OCI-M1 (cell line): Measurements from ENCODE around the gene IRF2BP2.
A peak's percentile ranks its signal among the peaks of the same experiment; 100 is the strongest.
"Not testable (repeated sequence)": the region's sequence is repeated elsewhere in the genome, so short reads cannot be mapped to it uniquely, and the experiment has no call there.

Source experiments
- DNase-seq: peaks from one replicate; lab custom pipeline; 2025; lab: John Stamatoyannopoulos, UW

Gene IRF2BP2

DNA sequence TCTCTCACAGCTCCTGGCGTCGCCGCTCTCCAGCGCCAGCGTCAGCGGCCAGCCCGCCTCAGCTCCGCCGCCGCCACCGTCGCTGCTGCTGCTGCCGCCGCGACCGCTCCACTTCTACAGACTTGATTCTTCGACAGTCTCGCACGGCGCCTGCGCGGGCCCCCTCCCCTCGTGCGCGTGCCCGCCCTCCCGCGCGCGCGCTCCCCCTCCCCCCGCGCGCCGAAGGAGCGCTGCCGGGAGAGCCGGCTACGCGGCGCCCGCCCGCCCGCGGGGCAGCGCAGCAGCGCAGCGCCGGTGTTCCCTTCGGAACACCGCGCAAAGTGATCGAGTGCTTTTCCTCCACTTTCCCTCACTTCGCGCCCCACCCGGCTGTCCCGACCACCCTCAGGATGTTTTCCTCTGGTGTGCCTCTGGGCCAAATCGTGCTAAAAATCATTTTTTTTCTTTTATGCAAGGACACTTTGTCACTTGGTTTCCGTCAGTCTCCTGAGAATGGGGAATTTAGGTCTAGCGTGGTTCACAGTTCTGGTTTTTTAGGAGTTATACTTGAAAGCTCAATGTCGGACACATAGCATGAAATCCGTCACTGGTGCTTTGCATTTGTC, at the start of gene IRF2BP2:
Gene IRF2BP2, minus strand, starts transcription at position 118 of the 605 bp plus-strand sequence. CDS start 684 bp downstream, outside the sequence.
- DNase-seq, result peak; percentile 94

DNA sequence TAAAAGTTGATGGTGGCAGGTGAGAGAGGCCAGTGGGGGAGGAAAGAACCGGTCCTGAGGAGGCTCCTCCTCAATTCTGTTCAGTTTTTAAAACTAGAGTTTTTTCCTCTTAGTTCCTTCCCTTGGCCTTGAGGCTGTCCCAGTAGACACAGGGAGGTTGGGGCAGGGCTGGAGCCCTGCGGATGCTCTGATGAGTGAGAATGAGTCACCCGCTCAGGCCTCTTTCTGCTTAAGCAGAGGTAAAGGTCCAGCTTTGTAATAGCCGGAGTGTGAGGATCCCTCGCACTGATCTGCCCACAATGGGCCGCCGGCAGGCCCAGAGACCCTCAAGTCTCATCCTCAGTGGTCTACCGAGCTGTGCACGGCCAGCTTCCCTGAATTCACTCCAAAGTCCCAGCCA, 49.6 kb upstream of the IRF2BP2 start:
- DNase-seq, result no peak

DNA sequence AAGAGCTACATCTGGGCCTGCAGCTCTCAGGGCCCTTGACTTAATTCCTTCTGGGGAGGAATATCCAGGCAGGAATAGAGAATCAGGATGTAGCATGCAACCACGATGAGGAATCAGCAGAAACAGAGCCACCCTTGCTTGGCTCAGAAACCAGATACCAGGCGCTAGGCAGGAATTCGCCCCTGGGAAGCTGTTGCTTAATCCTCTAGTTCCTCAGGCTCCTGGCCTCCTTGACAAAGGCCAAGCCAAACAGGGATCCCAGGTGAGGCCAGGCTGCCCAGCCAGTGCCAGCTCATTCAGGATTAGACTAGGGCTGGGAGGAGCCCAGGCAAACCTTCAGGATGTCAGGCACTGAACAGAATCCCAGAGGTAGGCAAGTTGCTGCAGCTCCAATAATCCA, 48.2 kb upstream of the IRF2BP2 start:
- no peak for DNase-seq

DNA sequence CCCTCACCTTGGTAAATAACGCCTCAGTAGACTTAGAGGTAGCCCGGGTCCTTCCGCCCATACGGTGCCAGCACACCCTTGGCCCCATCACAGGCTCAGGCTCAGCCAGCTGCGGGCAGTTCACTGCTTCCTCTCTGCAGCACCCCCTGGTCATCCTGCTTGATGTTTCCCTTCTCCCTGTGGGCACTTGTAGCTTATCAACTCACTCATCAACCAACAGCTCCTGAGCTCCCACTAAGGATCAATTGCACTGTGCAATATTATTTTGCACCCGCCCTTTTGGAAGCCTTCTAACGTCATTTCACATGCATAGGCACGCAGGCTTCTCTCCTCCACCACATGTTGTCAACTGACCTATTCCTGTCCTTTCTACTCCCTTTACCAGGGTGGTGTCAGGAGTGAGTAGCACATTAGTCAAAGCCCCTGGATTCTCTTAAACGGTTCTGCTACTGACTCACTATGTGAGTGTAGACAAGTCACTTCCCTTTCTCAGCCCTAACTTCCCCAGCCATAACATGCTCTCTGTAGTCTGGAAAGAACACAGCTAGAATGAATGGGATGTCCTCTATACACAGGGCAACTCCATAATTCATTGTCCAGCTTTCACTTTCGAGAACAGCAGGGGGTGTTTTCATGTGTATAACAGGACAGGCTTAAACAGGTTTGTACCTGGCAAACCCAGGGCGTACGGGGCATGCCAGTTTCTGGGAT, 47.1 kb upstream of the IRF2BP2 start:
- DNase-seq, result peak; percentile 90

DNA sequence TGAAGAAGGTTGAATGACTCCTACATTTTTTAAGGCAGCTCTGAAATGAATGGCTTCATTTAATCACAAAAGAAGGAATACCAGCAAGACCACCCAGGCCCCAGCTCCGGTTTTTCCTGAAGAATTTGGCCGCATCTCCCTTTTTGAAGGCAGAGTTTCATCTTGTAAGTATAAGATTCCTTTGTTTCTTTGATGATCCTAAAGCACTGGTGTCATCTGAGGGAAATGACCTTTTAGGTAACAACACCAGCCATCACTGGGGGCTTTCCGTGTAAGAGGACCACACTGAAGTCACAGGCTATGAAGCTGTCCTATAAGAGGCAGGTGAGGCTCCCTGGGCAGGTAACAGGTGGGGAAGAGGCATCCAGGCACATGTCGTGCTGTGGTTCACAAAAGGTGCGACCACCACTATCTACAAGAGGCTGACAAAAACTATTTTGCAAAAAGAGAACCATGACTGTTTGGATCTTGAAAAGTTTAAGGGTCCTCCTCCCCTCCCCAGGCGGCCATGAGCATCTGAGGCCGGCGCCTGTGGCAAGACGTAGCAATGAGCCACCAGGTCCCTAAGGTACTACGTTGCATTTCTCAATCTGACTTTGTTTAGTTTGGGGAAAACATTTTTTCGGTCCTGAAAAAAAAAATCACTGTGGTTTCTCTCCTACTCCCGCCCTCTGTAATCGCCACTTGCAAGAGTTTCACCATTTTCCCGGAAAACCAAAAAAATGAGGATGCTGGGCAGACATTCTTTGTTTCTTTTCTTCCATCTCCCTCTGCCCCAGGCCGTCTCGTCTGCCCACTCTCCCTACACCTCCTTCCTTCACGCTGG, 46.3 kb upstream of the IRF2BP2 start:
- DNase-seq, result no peak

DNA sequence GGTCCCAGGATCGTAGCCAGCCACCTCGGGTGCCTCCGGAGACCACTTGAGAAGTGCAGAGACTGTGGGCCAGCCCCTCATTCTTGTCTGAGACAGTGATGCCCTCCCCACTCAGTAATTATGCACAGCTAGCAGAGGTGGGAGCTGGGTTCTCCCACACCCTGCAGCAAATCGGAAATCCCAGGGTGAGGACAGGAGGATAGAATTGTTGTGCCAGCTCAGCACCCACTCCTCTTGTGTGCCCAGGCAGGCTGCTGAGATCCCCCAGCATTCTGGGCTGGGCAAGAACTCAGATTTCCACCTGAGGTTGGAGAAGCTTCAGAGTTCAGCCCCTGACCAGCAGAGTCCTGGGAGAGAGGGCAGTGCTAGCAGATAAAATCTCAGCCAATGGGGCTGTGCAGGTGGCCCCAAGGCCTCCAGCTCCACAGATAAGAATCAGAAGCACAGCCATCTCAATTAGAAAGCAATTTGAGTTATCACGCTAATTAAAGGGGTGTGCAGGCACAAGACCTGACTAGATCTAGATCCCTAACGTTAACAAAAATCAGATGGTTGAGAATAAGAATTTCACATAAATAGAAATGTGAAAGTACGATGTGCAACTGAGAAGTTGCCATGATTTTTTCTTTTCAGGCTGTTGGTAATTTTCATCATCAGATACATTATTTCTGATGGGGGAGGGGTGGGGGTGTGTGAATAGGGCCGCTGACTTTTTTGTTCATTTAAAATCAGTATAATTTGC, 45.5 kb upstream of the IRF2BP2 start:
- DNase-seq, result no peak

DNA sequence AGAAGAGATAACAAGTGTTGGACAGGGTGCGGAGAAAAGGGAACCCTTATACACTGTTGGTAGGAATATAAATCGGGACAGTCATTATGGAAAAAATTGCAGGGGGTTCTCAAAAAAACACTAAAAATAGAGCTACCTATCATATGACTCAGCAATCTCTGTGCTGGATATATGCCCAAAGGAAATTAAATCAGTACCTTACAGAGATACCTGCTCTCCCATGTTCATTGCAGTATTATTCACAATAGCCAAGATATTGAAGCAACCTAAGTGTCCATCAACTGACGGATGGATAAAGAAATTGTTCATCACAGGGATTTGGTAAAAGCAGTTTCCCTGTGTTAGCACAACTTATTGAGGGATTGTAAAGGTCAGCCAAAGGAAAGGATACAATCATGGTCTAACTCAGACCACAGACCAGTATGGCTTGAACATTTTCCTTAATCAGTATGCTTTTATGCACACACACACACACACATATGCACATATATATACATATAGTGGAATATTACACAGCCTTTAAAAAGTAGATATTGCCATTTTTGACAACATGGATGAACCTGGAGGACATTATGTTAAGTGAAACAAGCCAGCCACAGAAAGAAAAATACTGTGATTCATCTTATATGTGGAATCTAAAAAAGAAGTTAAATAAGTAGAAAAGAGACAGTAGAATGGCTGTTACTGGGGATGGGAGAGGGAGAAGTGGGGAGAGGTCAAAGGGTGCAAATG, 44.2 kb upstream of the IRF2BP2 start:
- DNase-seq, result no peak

DNA sequence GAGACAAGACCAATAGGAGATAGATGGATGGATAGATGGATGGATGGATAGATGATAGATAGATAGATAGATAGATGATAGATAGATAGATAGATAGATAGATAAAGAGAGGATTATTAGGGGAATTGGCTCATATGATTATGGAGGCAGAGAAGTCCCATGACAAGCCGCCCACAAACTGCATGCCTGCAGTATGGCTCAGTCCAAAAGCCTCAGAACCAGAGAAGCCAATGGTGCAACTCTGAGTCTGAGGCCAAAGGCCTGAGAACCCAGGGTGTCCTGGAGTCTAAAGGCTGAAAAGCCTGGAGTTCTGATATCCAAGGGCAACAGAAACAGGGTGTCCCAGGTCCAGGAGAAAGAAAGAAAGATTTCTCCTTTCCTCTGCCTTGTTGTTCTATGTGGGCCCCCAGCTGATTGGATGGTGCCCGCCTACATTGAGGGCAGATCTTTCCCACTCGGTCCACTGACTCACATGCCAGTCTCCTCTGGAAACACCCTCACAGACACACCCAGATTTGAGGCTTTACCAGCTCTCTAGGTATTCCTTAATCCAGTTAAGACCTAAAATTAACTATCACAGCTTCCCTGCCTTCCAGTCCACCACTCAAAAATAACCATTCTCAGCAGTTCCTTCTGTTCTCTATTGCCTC, 39.6 kb upstream of the IRF2BP2 start:
- no peak for DNase-seq

DNA sequence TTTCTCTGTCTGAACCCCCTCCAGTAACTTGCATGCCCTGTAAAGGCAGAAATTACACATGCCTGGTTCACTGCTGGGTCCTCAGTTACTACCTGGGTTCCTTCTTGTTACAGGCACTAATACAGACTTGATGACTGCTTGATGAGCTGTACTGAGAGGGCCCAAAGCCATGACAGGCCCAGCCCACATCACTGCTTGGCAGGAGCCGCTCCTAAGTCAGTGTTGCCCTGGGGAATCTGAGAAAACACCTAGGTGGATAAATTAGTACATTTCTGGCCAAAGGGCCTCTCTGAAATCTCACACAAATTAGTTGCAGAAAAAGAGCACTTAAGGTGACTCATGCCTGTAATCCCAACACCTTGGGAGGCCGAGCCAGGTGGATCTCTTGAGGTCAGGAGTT, 37.8 kb upstream of the IRF2BP2 start:
- no peak for DNase-seq

DNA sequence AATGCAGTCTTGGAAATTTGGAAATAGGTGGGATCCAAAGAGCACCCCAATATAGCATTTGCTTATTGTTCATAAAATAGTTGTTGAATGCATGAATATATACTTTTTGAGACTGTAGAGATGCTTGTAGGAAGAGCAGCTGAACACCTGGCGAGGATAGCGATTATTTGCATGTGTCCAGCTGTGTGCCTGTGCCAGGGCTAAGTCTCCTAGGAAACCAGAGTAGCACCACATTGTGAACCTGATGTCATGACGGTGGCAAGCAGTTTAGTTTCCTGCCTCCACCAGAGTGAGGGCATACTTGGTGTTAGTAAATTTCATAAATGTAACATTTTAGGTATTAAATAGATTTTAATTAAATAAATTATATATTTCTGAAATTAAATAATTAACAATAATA, 37.3 kb upstream of the IRF2BP2 start:
- no peak for DNase-seq

DNA sequence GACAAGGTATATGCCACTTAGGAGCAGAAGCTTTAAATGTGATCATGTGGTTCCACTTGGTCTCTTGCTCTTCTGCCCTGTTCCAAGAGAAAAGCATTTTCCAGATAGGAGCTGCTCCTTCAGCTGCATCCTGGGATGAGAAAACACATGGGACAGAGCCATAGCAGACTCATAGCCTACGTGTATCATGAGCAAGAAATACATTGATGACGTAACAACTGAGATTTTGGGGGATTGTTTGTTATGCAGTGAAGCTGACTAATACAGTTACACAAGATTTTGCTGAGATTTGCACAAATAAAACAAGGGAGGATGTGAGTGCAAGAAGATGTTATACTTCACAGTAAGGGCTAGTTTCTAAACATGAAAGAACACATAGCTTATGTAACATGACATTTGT, 36.0 kb upstream of the IRF2BP2 start:
- no peak for DNase-seq

DNA sequence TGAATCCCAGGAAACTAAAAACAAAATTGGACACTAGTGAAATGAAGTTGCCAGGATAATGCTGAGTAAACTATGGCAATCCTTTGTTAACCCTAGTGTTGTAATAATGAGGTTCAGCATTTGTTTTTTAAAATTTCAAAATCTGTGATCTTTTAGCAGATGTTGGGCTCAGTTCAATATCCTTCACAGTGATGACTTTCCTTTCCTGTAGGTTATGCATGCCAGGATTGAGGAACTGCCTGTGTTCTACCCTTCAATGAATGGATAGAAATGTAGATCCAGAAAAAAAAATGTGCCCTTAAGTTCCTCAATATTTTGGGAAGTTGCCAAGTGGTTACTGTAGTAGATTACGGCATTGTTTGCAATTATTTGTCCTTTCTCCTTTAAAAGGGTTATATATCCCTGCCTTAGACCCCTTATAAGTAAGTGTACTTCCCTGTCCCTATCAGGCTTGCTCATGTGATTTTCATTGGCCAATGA, 35.5 kb upstream of the IRF2BP2 start:
- DNase-seq, result peak; percentile 76

DNA sequence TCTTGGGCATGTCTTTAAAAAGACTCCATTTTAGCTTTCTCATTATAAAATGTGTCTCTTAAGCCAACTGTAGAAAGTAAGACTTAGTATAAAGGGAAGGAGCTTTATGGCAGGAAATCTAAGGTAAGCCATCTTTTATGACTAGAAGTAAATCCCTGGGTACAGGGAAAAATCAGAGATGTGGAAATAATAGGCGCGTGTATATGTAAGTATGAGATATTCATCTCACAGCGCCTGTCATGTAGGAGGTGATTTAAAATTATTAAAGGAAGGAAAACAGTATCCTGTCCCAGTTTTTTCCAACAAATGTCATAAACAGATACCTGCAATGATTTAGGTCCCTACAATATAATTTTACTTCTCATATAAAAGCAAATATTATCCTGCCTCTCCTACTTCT, 35.0 kb upstream of the IRF2BP2 start:
- no peak for DNase-seq

DNA sequence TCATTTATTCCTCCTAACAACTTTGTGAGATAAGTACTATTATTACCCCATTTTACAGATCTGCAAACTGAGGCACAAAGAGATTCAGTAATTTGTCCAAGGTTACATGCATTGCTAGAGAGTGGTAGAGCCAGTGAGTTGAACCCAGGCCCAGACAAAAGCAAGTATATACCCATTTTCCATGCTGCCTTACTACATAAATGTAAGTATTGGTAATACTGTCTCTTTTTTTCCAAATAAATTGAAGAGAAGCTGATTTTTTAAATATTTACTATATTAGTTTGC, 33.8 kb upstream of the IRF2BP2 start:
- no peak for DNase-seq

DNA sequence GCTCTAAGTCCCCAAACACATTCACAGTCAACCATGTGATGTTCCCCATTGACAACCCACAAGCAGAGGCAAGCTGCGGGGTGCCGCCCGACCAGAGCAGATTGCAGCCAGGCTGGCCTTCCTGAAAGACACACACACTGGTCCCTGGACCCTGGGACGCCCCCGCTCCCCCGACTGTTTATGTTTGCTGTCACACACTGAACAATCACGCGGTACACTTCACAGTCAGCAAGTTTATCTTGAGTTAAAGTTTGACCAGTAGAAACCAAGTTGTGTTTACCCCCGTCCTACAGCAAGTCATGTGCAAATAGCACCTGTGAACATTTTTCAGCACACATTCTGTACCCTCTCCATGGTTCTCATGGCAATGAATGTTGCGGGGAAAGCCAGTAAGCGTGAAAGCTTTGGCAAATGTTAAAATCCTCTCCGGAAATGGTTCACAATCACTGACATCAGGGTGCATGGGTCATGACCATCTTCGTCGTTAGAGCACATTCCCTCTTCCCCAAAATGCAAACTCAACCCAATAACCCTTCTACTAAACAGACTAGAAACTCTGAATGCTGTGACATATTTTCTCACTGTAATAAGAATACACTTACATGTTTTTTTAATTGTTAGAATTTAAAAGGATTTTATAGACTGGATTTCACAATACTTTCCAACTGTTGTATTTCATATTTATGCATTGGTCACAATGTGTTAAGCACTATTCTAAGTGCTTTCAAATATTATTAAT, 33.3 kb upstream of the IRF2BP2 start:
- DNase-seq, result no peak

DNA sequence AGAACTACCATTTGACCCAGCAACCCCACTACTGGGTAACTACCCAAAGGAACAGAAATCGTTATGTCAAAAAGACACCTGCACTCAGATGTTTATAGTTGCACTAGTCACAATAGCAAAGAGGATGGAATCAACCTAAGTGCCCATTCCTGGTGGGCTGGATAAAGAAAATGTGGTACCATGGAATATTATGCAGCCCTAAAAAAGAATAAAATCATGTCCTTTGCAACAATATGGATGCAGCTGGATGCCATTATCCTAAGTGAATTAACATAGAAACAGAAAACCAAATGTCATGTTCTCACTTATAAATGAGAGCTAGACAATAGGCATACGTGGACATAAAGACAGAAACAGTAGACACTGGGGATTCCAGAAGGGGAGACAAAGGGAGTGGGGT, 32.5 kb upstream of the IRF2BP2 start:
- no peak for DNase-seq

DNA sequence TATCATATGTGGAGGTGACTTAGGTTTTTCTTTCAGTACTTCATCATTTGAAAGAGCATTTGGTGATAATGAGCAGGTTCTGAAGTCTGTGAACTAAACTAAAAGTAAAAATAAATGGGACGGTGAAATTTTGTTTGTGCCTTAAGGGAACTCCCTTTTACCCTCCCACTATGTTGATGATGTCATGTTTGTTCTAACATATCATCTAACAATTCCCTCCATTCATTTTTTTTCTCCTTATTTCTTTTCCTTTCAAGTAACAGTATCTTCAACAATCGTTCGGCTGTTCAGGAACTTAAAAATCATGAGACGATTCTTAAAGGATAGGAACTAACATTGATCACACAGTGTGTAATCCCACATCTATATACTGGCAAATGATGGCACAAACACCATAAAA, 30.0 kb upstream of the IRF2BP2 start:
- DNase-seq, result no peak

DNA sequence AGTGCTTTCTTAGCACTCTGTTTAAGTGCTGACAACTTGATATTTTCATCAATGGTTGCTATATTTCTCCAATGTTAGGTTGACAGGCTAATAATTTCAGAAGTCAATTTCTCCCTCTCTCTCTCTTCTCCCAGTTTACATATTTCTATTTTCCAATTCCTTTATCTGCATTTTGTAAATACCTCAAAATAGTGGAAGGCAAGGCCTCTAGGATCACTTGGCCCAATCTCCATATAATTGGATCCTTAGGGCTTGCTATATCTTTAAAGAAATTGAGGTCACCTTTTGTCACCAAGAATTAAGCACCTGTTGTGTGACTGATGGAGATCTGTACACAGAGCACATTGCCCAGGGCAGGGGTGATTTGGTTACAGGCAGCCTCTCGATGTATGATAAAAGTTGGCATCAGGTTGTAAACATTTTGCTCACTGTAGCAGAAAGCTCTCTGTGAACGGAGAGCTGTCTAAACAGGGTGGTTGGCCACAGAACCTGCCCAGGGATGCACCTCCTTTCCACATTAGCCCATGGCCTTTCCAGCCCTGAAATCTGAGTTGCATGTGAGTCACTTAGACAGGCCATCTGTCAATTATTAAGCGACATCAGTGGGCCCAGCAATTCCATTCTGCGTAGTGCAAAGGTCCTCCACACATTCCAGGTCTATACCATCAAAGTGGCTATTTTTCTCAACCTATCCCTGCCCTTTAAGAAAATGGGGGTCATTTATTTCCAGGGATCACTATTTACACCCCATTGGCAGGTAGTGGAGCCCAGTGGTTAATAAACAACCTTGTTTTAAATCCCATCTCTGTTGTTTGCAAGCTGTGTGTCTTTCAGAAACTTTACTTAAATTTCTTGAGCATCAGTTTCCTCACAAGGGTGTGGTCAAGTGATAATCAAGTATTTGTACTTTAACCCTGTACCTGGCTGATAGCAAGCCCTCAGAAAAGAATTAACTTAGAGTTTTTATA, 29.1 kb upstream of the IRF2BP2 start:
- no peak for DNase-seq

DNA sequence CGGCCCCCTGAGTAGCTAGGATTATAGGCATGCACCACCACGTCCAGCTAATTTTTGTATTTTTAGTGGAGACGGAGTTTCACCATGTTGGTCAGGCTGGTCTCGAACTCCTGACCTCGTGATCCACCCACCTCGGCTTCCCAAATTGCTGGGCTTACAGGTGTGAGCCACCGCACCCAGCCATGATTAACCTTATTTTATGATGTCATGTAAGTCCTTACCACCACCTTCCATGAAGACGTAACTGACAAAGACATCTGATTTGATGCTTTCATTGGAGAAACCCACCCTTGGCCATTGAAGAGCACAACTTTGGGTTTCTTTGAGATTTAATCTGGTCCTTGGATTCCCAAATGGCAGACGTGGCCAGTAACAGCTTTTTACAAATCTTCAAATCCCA, 24.9 kb upstream of the IRF2BP2 start:
- not testable (repeated sequence) for DNase-seq
